NCI-H1694 treated with DMSO at 0.1 percent for 48 hours (cell line): ENCODE results near the gene PLD3.
"Not testable (repeated sequence)": the region's sequence is repeated elsewhere in the genome, so short reads cannot be mapped to it uniquely, and the experiment has no call there.

Source experiments
- DNase-seq: peaks from one replicate; lab custom pipeline; 2025; lab: John Stamatoyannopoulos, UW

Gene PLD3

DNA sequence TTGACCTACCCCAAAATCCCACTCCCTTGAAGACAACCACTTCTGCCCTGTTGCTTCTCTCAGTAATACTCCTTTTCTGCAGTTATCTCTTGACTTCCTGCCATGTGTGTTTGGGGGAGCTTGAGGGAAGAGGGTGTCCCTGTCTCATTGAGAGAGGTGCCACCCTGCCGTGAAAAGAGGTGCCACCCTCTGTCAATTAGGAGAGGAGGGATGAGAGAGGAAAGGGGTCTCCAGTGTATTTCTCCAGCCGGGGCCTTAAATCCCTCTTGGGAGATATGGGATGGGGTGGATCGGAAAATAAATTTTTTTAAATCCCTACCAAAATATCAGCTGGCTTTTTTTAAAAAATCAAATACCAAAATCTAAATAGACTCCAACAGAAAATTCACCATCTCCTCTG, 16.5 kb downstream of the PLD3 start:
- DNase-seq: no peak

DNA sequence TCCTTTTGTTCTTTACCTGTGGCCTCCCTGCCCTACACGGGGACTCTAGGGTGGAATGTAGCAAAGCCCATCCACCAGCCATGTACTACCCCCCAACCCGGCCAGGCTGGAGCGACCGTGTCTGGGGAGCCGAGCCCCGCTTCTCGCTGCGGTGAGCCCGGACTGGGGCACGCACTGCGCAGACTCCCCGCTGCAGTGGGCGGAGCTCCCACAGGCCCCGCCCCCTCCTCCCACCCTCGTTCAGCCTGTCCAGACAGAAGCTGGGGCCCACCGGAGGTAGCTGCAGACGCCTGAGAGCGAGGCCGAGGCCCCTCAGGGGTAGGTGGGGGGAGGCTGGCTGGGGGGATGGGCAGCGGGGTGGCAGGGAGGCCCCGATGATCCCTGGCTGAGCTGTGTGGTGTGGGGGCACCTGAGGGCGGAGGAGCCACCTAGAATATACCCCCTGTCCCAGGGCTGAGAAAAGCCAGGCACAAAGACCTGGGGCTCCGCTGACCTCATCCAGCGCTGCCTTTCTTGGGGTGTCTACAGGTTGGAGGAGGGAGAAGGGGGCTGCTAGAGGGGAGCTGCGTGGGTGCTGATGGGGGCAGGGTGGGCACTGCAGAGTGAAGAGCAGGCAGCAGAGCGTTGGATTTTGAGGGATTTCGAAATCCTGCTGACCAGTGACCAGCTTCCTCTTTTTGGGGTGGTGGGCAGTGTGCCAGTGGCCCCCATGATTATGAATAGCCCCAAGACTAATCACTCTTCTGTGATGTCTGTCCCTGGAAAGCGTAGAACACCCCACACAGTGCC, 17.3 kb downstream of the PLD3 start:
- DNase-seq: no peak

DNA sequence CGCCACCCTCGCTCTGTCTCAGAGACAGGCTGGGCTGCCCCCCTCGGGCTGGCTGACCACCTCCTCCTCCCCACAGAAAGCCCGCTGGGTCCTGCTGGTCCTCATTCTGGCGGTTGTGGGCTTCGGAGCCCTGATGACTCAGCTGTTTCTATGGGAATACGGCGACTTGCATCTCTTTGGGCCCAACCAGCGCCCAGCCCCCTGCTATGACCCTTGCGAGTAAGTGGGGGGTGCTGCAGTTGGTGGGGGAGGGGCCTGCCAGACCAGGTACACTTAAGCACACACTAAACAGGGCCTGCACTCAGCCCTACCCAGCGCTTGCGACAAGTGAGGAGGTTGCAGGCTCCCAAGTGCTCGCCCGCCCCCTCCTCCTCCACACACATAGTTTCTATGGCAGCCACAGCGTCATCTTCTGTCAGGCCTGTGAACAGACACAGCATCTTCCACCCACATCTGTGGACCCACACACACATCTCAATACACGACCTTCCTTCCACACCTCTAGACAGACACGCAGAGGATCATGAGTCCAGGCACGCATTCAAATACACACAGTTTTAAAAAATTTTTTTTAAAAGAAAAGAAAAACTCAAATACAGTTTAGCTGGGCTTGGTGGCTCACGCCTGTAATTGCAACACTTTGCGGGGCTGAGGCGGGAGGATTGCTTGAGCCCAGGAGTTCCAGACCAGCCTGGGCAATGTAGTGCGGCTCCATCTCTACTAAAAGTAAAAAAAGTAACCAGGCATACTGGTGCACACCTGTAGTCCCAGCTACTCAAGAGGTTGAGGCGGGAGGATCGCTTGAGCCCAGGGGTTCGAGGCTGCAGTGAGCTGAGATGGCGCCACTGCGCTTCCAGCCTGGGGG, 18.4 kb downstream of the PLD3 start:
- DNase-seq: no peak

DNA sequence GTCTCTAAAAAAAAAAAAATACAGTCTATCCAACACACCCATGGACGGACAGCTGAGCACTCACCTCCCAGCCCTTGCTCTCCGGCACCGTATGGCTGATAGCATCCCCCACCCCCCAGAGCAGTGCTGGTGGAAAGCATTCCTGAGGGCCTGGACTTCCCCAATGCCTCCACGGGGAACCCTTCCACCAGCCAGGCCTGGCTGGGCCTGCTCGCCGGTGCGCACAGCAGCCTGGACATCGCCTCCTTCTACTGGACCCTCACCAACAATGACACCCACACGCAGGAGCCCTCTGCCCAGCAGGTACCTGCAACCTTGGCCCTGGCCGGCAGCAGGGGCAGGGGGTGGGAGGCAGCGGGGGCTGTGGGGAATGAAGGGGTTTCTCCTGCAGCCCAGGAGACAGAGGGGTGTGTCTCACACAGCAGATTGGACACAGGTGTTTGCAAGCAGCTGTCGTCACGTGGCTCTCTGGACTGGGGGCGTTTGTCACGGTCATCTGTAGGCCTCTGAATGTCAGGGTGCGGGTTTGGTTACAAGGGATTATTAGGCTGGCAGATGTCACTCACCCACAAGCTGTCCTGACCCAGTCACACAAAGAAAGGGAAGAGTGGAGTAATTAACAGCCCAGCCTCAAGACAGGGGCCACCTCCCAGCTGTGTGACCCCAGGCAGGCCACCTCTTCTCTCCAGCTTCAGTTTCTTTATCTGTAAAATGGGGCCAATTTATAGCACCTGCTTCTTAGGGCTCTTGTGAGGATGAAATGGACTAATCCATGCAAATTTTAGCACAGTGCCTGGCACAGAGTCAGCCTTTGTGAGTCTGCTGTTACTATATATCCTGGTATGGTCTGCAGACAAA, 19.3 kb downstream of the PLD3 start:
- no peak for DNase-seq

DNA sequence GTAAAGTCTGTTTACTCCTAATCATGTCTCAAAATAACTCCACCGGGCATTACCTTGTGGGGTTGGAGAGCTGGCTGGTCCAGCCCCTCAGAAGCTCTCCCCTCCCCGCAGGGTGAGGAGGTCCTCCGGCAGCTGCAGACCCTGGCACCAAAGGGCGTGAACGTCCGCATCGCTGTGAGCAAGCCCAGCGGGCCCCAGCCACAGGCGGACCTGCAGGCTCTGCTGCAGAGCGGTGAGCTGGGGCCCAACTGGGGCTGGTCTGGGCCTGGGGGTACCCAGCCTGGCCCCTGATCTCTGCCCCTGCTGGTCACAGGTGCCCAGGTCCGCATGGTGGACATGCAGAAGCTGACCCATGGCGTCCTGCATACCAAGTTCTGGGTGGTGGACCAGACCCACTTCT, 21.3 kb downstream of the PLD3 start:
- DNase-seq: no peak

DNA sequence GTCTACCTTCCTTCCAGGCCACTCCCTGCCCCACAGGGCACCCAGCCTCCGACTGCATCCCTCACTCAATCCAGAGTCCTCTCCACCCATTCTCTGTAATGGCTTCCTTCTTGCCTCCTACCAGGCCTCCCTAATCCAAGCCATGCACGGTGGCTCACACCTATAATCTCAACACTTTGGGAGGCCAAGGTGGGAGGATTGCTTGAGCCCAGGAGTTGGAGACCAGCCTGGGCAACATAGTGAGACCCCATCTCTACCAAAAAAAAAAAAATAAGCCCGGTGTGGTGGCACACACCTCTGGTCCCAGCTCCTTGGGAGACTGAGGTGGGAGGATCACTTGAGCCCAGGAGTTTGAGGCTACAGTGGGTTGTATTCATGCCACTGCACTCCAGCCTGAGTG, 21.8 kb downstream of the PLD3 start:
- DNase-seq: not testable (repeated sequence)

DNA sequence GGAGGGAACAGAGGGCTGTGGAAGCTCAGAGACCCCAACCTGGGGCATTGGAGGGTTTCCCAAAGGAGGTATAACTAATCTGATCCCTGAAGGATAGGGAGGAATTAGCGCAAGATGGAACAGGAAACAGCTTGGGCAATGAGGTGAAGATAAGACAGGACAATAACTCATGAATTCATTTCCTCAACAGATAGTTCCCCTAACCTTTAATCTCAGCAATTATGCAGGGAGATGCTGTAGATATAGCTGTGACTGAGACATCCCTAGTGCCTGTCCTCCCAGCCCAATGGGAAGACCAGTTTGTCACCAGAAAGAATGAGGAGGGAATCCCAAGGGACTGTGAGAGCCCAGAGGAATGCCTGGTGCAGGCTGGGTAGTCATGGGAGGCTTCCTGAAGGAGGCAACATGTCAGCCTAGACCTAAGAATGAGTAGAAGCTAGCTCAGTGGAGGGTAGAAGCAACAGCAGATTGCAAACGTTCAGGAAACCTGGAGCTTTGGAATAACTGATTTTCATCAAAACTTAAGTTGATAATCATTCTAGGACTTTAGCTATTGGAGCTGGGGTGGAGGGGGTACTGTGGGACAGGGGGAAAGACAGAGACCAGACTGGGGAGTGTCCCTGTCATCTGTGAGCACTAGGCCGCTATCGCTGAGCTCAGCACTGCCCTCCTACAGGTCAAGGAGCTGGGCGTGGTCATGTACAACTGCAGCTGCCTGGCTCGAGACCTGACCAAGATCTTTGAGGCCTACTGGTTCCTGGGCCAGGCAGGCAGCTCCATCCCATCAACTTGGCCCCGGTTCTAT, 22.7 kb downstream of the PLD3 start:
- DNase-seq: no peak

DNA sequence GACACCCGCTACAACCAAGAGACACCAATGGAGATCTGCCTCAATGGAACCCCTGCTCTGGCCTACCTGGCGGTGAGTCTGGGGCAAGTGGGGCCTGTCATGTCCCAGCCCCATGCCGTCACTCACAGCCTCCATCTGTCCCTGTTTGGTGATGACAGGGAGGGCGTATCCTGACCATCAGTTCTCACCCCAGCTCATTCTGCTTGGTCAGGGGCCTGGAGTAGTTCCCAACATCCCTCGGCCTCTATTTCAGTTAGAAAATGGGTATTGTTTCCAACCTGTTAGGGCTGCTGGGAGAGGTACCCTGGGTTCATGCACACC, 23.3 kb downstream of the PLD3 start:
- no peak for DNase-seq

DNA sequence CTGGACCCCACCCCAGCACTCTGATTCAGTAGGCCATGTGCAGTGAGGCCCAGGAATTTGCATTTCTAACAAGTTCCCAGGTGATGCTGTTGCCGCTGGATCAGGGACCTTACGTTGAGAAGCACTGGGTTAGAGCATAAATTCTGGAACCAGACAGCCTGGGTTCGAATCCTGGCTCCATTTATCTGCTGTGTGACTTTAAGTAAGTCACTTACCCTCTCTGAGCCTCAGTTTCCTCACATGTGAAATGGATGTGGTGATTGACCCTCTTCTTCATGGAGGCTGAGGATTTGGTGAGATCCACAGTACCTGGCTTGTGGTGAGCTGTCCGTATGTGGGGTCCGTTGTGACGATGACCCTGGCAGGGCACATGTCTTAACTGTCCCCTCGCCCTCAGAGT, 25.6 kb downstream of the PLD3 start:
- DNase-seq: no peak

DNA sequence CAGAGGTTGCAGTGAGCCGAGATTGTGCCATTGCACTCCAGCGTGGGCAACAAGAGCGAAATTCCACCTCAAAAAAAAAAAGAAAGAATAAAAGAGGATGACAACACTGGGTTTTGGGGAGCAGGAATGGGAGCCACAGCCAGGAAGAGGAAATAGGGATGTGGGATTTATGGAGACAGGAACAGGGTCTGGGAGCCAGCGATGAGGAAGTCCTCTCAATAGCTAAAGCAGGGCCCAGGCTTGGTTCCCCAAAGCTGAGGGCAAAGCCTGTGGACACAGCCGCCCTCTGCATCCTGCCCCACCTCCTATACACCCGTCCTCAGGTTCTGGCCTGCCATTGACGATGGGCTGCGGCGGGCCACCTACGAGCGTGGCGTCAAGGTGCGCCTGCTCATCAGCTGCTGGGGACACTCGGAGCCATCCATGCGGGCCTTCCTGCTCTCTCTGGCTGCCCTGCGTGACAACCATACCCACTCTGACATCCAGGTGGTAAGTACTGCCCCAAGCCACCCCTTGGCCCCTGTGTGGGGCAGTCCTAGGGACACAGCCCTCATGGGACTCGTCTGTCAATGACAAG, 27.9 kb downstream of the PLD3 start:
- DNase-seq: no peak

DNA sequence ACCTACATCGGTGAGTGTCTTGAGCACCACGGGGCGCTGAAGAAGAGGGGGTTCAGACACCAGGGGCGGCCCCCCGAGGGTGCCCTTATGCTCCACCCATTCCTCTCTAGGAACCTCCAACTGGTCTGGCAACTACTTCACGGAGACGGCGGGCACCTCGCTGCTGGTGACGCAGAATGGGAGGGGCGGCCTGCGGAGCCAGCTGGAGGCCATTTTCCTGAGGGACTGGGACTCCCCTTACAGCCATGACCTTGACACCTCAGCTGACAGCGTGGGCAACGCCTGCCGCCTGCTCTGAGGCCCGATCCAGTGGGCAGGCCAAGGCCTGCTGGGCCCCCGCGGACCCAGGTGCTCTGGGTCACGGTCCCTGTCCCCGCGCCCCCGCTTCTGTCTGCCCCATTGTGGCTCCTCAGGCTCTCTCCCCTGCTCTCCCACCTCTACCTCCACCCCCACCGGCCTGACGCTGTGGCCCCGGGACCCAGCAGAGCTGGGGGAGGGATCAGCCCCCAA, 29.4 kb downstream of the PLD3 start:
- no peak for DNase-seq

DNA sequence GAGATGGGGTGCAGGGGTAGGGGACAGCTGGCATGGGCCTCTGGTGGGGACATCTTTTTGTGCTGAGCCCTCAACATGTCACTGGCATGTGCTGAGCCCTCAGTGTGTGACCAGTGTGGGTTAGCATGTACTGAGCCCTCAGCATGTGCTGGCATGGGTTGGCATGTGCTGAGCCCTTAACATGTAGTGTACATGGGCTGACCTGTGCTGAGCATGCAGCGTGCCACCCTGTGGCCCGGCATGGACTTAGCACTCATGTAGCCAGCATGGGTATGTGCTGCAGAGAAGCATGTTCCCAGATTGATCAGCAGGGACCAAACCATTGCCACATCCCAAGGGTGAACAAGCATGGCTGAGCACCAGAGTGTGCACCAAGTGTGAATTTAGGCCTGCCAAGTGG, 30.0 kb downstream of the PLD3 start:
- DNase-seq: no peak

DNA sequence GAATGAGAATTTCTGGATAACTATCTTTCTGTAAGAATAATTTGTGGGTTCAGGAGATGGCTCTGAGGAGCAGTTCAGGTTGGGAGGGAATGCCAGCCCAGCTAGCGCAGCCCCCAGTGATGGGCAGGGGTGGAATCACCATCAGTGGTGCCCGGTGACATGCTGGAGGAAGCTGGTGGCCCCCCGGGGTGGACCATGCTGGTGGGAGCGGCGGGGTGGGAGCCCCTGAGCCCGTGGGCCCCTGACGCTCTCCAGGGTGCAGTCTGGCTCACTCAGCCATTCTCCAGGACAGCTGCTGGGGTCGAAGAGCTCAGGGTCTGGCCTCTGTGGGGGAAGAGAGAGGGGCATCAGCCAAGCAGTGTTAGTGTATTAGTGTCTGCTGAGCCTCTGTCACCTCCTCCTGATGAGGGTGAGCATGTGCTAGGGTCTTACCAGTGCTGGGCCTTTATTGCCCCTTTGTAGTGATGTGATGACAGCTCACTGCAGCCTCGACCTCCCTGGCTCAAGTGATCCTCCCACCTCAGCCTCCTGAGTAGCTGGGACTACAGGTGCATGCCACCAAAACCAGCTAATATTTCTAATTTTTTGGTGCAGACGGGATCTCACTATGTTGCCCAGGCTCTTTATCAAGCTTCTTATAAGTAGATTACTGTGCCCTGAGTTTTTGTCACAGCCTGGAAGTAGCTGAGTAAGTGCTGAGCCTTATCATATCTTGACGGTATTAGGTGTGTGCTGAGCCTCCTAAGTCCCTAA, 31.1 kb downstream of the PLD3 start:
- DNase-seq: no peak

DNA sequence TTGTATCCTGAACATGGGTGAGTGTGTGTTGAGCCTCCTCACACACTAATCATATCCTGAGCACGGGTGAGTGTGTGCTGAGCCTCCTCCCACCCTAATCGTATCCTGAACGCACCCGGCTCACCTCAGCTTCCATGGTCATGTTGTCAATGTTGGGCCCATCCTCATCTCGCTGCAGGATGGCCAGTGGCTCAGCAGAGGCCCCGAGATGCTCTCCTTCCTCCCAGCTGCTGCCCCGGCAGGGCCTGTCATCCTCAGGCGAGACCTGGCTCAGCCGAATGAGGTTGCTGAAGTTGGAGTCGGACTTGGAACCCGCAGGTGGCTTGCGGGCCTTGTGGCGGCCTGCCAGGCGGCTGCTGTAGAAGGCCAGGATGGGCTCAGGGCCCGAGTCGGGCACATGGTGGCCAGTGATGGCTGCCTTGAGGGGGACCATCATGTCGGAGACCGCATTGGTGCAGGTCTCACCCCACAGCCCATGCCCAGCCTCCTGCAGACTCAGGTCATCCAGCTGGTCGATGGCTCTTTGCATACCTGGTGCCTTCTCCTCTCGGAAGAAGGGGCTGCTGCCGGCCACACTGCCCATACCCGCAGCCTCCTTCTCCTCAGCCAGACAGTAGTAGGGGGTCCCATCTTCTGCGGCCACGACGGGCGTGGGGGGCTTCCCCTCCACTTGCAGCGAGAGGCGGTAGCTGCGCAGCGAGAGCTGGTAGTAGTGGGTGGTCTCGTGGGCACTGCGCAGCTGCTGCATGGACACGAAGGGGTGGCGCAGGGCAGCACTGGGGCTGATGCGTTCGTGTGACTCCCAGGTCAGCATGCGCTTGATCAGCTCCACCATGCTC, 31.9 kb downstream of the PLD3 start:
- no peak for DNase-seq

DNA sequence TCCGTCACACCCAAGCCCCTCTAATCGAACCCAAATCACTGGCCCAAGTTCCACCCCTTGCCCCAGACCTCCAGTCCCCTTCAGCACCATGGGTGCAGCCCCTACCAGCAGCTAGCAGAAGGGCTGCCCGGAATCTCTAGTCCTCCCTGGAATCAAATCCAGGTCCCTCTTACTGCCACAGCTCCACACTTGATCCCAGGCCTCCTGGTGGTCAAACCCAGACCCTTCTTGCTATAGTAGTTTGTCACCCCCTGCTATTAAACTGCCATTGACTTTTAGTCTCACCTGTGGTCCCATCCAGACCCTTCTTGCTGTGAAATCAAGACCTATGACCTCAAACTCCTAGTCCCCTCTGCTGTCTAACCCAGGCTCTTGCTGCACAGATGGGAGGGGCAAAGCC, 32.8 kb downstream of the PLD3 start:
- DNase-seq: no peak

DNA sequence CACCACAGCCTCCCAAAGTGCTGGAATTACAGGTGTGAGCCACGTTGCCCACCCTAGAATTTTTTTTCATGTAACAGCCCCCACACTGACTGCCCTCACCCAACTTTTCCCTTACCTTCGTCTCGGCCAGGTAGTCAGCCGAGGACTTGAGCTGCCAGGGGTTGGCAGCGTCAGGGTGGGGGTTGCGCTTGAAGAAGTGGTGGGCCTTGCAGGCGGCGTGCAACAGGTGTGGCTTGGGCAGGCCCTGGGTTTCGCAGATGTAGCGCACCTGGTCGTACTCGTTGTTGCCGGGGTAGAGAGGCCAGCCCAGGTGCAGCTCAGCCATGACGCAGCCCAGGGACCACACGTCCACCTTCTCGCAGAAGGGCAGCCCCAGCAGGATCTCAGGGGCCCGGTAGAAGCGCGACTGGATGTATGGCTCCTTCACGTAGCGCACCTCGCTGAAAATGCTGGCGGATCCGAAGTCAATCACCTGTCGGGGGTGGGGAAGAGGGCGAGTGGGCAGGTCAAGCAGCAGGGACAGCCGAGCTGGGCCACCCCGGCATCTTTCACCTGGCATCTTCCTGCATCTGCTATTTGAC, 35.3 kb downstream of the PLD3 start:
- DNase-seq: no peak

DNA sequence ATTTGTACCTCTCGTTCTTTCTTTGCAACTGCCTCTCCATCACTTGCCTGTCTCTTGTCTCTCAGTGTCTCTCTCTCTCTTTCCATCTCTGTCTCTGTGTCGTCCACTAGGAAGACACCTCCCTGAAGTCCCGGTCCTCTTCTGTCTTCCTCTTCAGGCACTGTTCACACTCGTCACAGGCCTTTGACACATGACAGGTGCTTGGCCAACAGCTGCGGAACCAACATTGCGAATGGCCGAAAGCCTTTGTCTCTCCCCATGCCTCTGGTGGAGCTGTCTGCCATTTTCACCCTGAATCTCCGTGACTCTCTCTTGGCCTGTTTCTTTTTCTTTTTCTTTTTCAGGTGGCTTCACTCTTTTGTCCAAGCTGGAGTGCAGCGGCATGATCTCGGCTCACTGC, 38.7 kb downstream of the PLD3 start:
- no peak for DNase-seq

DNA sequence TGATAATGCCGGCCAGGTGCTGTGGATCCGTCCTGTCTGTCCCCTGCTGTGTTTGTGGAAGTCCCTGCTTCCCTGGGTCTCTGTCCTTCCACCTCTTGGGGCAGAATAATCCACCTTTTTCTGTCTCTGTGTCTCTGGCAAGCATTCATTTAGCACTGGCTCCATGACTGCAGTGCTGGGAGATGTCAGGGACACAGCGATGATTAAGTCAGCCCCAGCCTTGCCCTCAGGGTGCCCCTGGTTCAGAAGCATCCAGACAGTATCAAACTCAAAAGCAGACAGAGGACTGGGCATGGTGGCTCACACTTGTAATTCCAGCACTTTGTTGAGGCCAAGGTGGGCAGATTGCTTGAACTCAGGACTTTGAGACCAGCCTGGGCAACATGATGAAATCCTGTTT, 40.0 kb downstream of the PLD3 start:
- no peak for DNase-seq

DNA sequence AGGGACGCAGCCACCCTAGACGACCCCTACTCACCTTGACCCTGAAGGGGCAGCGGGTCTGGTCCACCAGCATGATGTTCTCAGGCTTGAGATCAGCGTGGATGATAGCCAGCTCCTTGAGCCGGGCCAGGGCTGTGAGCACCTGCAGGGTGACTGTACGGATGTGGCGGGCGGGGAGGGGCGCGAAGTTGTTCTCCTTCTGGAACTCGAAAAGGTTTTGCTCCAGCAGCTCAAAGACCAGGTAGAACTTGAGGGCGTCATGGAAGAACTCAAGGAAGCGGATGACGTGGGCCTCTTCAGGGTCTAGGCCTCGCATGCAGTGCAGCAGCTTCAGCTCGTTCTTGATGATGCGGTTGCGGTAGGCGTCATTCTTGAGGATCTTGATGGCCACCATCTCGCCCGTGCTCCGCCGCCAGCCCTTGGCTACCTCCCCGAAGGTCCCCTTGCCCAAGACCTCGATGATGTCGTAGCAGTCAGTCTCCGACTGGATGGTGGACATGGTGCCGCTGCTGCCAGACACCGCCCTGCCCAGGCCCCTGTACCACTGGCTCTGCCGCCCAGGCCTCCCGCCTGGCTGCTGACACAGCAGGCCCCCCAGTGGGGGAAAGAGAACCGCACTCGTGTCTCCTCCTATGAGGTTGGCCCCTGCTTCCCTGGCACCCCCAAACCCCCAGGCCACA, 41.0 kb downstream of the PLD3 start:
- no peak for DNase-seq
